Stomach (tissue), 9 donors: ENCODE measurements around the gene RUNX1. TPM values are rescaled to one million over a fixed set of nuclear protein-coding genes. Genes with fewer than 3 reads are reported as not detected.

Experiments used
- DNase-seq, 2 donors: peaks; one replicate each; pipeline versions ENCODE4 v3.0.0 to v3.0.0-alpha.2; 2013 to 2019
- H3K27ac ChIP-seq, 5 donors: fragments of 200-600 bp in 4 of 5; sonication (generic) in 4 of 5; one replicate each; pipeline ENCODE4 v1.5.1; 2013 to 2019; ENCODE audit warnings: mild to moderate bottlenecking in 1 of 5, moderate library complexity in 1 of 5
- H3K27me3 ChIP-seq, 3 donors: fragments of 200-600 bp; sonication (generic); one replicate each; pipeline ENCODE4 v1.5.1; 2017 to 2019; ENCODE audit warnings: mixed run types in 1 of 3
- H3K36me3 ChIP-seq, 4 donors: fragments of 200-600 bp; sonication (generic); 1 replicate in 3 of 4; 2 replicates in 1 of 4; pipeline ENCODE4 v1.5.1; 2016 to 2019
- H3K4me1 ChIP-seq, 4 donors: fragments of 200-600 bp; sonication (generic); one replicate each; pipeline ENCODE4 v1.5.1; 2016 to 2019
- H3K4me3 ChIP-seq, 4 donors: fragments of 200-600 bp; sonication (generic) in 3 of 4; one replicate each; pipeline ENCODE4 v1.5.1; 2016 to 2019; ENCODE audit warnings: mild to moderate bottlenecking in 1 of 4
- H3K9me3 ChIP-seq, 4 donors: fragments of 200-600 bp; sonication (generic); one replicate each; pipeline ENCODE4 v1.5.1; 2016 to 2019
- EP300 ChIP-seq: sonication (generic); formaldehyde crosslinking; IDR thresholded peaks from one replicate; pipeline ENCODE4 v1.6.1; 2017; ENCODE audit warnings: antibody characterized with exemption
- POLR2A ChIP-seq, 4 donors: fragments of 450-650 bp; IDR thresholded peaks; one replicate each; pipeline ENCODE4 v1.6.1; 2016; ENCODE audit warnings: antibody characterized with exemption in 4 of 4, control low read depth in 2 of 4, mild to moderate bottlenecking in 1 of 4, moderate library complexity in 1 of 4
- POLR2AphosphoS5 ChIP-seq, 3 donors: sonication (generic); formaldehyde crosslinking; IDR thresholded peaks; one replicate each; pipeline ENCODE4 v1.6.1; 2016; ENCODE audit warnings: antibody characterized with exemption in 3 of 3
- WGBS, 5 donors: extraction: QIAGEN DNeasy Blood & Tissue Kit in 3 of 5; methylation state at CpG; one replicate each; pipeline versions ENCODE4 v1.1.5 to v1.1.7; 2013 to 2018; 5-methylcytosine and 5-hydroxymethylcytosine counted together
- intact Hi-C: fragments of 100-400 bp; cut with DNase I; formaldehyde crosslinking; loops from one replicate; pipeline ENCODE4 v1.15.1; 2023; ENCODE audit warnings: low total_unique reads
- polyA plus RNA-seq, 3 donors: library from polyadenylated mRNA; stranded (reverse); fragments of 200-250 nt; gene quantifications; one replicate each; pipeline ENCODE4 v1.2.3, GENCODE V29; 2013
- total RNA-seq, 5 donors: library from RNA; depleted of rRNA; stranded (reverse); fragments of >200 nt; gene quantifications; one replicate each; pipeline versions ENCODE4 v1.1.0 to v1.2.3, GENCODE V29; 2014 to 2016
- TF ChIP-seq, protein P1 (sequence below), 7 experiments: fragments of 450-650 bp in 4 of 7; fragments of 200-600 bp in 3 of 7; sonication (generic) in 3 of 7; IDR thresholded peaks; one replicate each; pipeline ENCODE4 v1.5.1; 2016 to 2019; ENCODE audit warnings: antibody characterized with exemption in 7 of 7, control low read depth in 2 of 7, mild to moderate bottlenecking in 1 of 7
- donor health status: healthy with polysubstance abuse.
- donor health status: Bipolar disorder and iron deficiency.
- donor health status: healthy.

RUNX1 gene
- total and polyA plus RNA-seq, 8 donors = 8.0 to 213 (median 40.0) TPM

- DNase-seq = no peak
- intact Hi-C loops = no loop called here
- TF ChIP-seq POLR2A (IDR thresholded peaks at IDR 0.05) = no peak
- TF ChIP-seq EP300 = no peak
- no peak for TF ChIP-seq POLR2AphosphoS5 (IDR thresholded peaks at IDR 0.05)
- TF ChIP-seq, protein P1, sequence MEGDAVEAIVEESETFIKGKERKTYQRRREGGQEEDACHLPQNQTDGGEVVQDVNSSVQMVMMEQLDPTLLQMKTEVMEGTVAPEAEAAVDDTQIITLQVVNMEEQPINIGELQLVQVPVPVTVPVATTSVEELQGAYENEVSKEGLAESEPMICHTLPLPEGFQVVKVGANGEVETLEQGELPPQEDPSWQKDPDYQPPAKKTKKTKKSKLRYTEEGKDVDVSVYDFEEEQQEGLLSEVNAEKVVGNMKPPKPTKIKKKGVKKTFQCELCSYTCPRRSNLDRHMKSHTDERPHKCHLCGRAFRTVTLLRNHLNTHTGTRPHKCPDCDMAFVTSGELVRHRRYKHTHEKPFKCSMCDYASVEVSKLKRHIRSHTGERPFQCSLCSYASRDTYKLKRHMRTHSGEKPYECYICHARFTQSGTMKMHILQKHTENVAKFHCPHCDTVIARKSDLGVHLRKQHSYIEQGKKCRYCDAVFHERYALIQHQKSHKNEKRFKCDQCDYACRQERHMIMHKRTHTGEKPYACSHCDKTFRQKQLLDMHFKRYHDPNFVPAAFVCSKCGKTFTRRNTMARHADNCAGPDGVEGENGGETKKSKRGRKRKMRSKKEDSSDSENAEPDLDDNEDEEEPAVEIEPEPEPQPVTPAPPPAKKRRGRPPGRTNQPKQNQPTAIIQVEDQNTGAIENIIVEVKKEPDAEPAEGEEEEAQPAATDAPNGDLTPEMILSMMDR (IDR thresholded peaks at IDR 0.05) = no peak
- Histone ChIP-seq H3K4me3 (no peak overlapping the region), H3K27ac (no peak overlapping the region), H3K9me3 (no peaks in the 10 kb centered on the region), H3K36me3 (no peaks in the 10 kb centered on the region), H3K4me1 (peaks cover 18 to 47% (median 28%) of the 10 kb centered on the region in 4 donors), H3K27me3 (no peaks in the 10 kb centered on the region)
- 85 to 100% (median 96%) methylated on average over 3 of the region's 3 CpGs for WGBS, 5 donors
Observed at GRCh38 chr21:35021546-35021945, 27.6 kb downstream of the RUNX1 start.

DNA sequence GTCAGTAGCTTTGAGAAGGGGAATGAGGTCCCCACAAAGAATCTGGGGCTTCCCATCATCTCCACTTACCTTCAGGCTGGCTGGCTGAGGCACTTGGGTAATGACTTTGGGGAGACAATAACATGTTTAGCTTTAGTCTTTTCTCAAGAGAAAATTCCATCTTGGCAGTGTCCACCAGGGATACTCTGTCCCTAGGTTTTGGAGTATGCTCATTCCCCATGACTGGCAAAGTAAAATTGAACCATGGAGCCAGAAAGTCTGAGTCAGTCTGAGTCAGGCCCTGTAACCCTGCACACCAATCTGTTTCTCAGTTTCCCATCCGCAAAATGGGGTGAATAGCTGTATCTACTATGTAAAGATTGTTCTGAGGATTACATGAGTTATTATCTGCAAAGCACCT is 28.2 kb downstream of the RUNX1 start:
- no peak overlapping the region for H3K4me3 ChIP-seq
- H3K4me1 ChIP-seq = peaks cover 15 to 42% (median 26%) of the 10 kb centered on the region in 4 donors
- intact Hi-C loops = no loop called here
- H3K36me3 ChIP-seq = no peaks in the 10 kb centered on the region
- no peak for DNase-seq
- 78 to 94% (median 88%) methylated on average over 1 of the region's 1 CpG for WGBS, 5 donors
- H3K9me3 ChIP-seq = no peaks in the 10 kb centered on the region
- H3K27me3 ChIP-seq = no peaks in the 10 kb centered on the region
- peak overlapping the region in 2 of 5 donors; percentile 6 to 21 for H3K27ac ChIP-seq
- no peak for TF ChIP-seq POLR2A (IDR thresholded peaks at IDR 0.05)
- TF ChIP-seq, protein P1 (IDR thresholded peaks at IDR 0.05) = no peak
- no peak for TF ChIP-seq POLR2AphosphoS5 (IDR thresholded peaks at IDR 0.05)
- no peak for TF ChIP-seq EP300

GRCh38 chr21:35020436-35020835 is 28.7 kb downstream of the RUNX1 start:
- Histone ChIP-seq H3K27me3 (no peaks in the 10 kb centered on the region), H3K9me3 (no peaks in the 10 kb centered on the region), H3K4me1 (peaks cover 15 to 42% (median 26%) of the 10 kb centered on the region in 4 donors), H3K36me3 (no peaks in the 10 kb centered on the region), H3K27ac (peak overlapping the region in 2 of 5 donors; percentile 6 to 21), H3K4me3 (no peak overlapping the region)
- intact Hi-C loops = no loop called here
- DNase-seq = no peak
- TF ChIP-seq POLR2AphosphoS5 (IDR thresholded peaks at IDR 0.05) = no peak
- no peak for TF ChIP-seq EP300
- TF ChIP-seq POLR2A (IDR thresholded peaks at IDR 0.05) = no peak
- TF ChIP-seq, protein P1 (IDR thresholded peaks at IDR 0.05) = no peak
- WGBS, 5 donors = 62 to 79% (median 73%) methylated on average over 4 of the region's 4 CpGs

- peaks cover 15 to 43% (median 26%) of the 10 kb centered on the region in 4 donors for H3K4me1 ChIP-seq
- TF ChIP-seq POLR2A (IDR thresholded peaks at IDR 0.05) = no peak
- no peak for TF ChIP-seq EP300
- TF ChIP-seq POLR2AphosphoS5 (IDR thresholded peaks at IDR 0.05) = peak in 2 of 3 donors; percentile 40 to 75
- TF ChIP-seq, protein P1 (IDR thresholded peaks at IDR 0.05) = no peak
- no peak overlapping the region for H3K4me3 ChIP-seq
- DNase-seq = peak; percentile 75 to 92
- no peaks in the 10 kb centered on the region for H3K9me3 ChIP-seq
- H3K27ac ChIP-seq = peak overlapping the region in 3 of 5 donors; percentile 29 to 51 (median 36)
- WGBS, 5 donors = 24 to 55% (median 42%) methylated on average over 9 of the region's 9 CpGs
- H3K27me3 ChIP-seq = no peaks in the 10 kb centered on the region
- intact Hi-C loops = no loop called here
- H3K36me3 ChIP-seq = no peaks in the 10 kb centered on the region
Observed at GRCh38 chr21:35019631-35020032, 29.5 kb downstream of the RUNX1 start.
